Brain microvascular endothelial cell (primary cell): ENCODE results near the gene SLX9.

Source experiments
- DNase-seq: peaks from one replicate; pipeline ENCODE4 v3.0.0-alpha.2; 2020
- H3K27ac ChIP-seq: fragments of 250-450 bp; sonication (Bioruptor Pico); 2 replicates; pipeline ENCODE4 v1.5.1; 2020; ENCODE audit warnings: mild to moderate bottlenecking, moderate library complexity
- H3K27me3 ChIP-seq: fragments of 250-450 bp; sonication (Bioruptor Pico); replicated peaks from 2 replicates; pipeline ENCODE4 v1.5.1; 2020; ENCODE audit warnings: mild to moderate bottlenecking
- H3K36me3 ChIP-seq: fragments of 250-450 bp; sonication (Bioruptor Pico); replicated peaks from 2 replicates; pipeline ENCODE4 v1.5.1; 2020; ENCODE audit warnings: mild to moderate bottlenecking
- H3K4me3 ChIP-seq: 2 replicates; pipeline ENCODE4 v1.5.1; 2011; ENCODE audit warnings: low read depth, mild to moderate bottlenecking, control low read depth, low read length, moderate library complexity
- in situ Hi-C: cut with HindIII; loops from 2 replicates; pipeline ENCODE4 v1.10.0; 2017; ENCODE audit warnings: low sequenced_read_pairs, low pct_ligation_motif_present
- TF ChIP-seq, protein P1 (sequence below): IDR thresholded peaks from 2 replicates; pipeline ENCODE4 v1.5.1; 2011; ENCODE audit warnings: low read depth, mild to moderate bottlenecking, moderate library complexity, low read length, control low read depth, inconsistent platforms; ENCODE audit errors: missing control alignments

Gene SLX9

GRCh38 chr21:44980562-44981489, 41.0 kb downstream of the SLX9 start:
- H3K4me3 ChIP-seq = no peak overlapping the region
- in situ Hi-C loops = no loop called here
- peaks cover 3% of the 10 kb centered on the region for H3K36me3 ChIP-seq
- DNase-seq = no peak
- H3K27ac ChIP-seq = no peak overlapping the region
- H3K27me3 ChIP-seq = no peaks in the 10 kb centered on the region
- TF ChIP-seq, protein P1, sequence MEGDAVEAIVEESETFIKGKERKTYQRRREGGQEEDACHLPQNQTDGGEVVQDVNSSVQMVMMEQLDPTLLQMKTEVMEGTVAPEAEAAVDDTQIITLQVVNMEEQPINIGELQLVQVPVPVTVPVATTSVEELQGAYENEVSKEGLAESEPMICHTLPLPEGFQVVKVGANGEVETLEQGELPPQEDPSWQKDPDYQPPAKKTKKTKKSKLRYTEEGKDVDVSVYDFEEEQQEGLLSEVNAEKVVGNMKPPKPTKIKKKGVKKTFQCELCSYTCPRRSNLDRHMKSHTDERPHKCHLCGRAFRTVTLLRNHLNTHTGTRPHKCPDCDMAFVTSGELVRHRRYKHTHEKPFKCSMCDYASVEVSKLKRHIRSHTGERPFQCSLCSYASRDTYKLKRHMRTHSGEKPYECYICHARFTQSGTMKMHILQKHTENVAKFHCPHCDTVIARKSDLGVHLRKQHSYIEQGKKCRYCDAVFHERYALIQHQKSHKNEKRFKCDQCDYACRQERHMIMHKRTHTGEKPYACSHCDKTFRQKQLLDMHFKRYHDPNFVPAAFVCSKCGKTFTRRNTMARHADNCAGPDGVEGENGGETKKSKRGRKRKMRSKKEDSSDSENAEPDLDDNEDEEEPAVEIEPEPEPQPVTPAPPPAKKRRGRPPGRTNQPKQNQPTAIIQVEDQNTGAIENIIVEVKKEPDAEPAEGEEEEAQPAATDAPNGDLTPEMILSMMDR = no peak

GRCh38 chr21:44982558-44983250, 42.9 kb downstream of the SLX9 start:
- Histone ChIP-seq H3K27me3 (no peaks in the 10 kb centered on the region), H3K27ac (peak overlapping the region; percentile 75), H3K36me3 (no peaks in the 10 kb centered on the region), H3K4me3 (no peak overlapping the region)
- TF ChIP-seq, protein P1 = no peak
- in situ Hi-C loops = no loop called here
- peak; percentile 92 for DNase-seq

- in situ Hi-C loops = no loop called here
- H3K36me3 ChIP-seq = no peaks in the 10 kb centered on the region
- H3K27me3 ChIP-seq = no peaks in the 10 kb centered on the region
- DNase-seq = no peak
- H3K4me3 ChIP-seq = no peak overlapping the region
- TF ChIP-seq, protein P1 = no peak
- H3K27ac ChIP-seq = peak overlapping the region; percentile 75
Observed at GRCh38 chr21:44983421-44984206, 43.8 kb downstream of the SLX9 start.

DNA sequence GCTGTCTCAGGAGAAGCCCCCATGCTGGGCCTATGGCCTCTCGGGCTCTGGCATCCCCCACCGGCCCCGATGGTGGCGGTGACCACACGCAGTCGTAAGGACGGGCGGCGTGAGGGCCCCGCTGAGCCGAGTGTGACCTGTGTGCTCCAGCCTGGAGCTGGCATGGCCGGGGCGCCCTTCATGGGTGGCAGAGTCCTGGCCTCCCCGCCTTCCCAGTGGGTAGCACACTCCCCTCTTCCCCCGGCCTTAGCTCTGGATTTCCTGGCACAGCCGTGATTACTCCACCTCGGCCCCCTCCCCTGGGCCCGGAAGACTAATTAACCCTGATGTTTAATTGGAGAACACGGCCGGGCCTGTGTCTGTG, 44.6 kb downstream of the SLX9 start:
- Histone ChIP-seq H3K36me3 (no peaks in the 10 kb centered on the region), H3K4me3 (no peak overlapping the region), H3K27ac (no peak overlapping the region), H3K27me3 (no peaks in the 10 kb centered on the region)
- no peak for DNase-seq
- in situ Hi-C loops = no loop called here
- TF ChIP-seq, protein P1 = no peak

GRCh38 chr21:44984792-44985440, 45.1 kb downstream of the SLX9 start:
- no peaks in the 10 kb centered on the region for H3K36me3 ChIP-seq
- no peak overlapping the region for H3K27ac ChIP-seq
- H3K4me3 ChIP-seq = no peak overlapping the region
- TF ChIP-seq, protein P1 = no peak
- in situ Hi-C loops = no loop called here
- DNase-seq = no peak
- no peaks in the 10 kb centered on the region for H3K27me3 ChIP-seq
